Gastroesophageal sphincter (tissue), 4 donors: ENCODE data around the gene PPIB. TPM values are rescaled to one million over a fixed set of nuclear protein-coding genes. Genes with fewer than 3 reads are reported as not detected.

Experiments
- ATAC-seq: fragments of 150-250 bp; one replicate; pipeline ENCODE4 v1.9.1; 2016; ENCODE audit warnings: mild to moderate bottlenecking, moderate library complexity
- H3K27ac ChIP-seq, 4 donors: fragments of 200-600 bp; sonication (generic) in 3 of 4; 1 replicate in 3 of 4; 2 replicates in 1 of 4; pipeline ENCODE4 v1.5.1; 2016 to 2019
- H3K27me3 ChIP-seq: fragments of 200-600 bp; sonication (generic); one replicate; pipeline ENCODE4 v1.5.1; 2019
- H3K36me3 ChIP-seq, 2 donors: fragments of 200-600 bp; sonication (generic); one replicate each; pipeline ENCODE4 v1.5.1; 2019; ENCODE audit warnings: control low read depth in 1 of 2
- H3K4me1 ChIP-seq, 3 donors: fragments of 200-600 bp; sonication (generic); 1 replicate in 2 of 3; 2 replicates in 1 of 3; pipeline ENCODE4 v1.5.1; 2016 to 2019; ENCODE audit warnings: control low read depth in 2 of 3
- H3K4me3 ChIP-seq, 2 donors: fragments of 200-600 bp; sonication (generic); one replicate each; pipeline ENCODE4 v1.5.1; 2019; ENCODE audit warnings: mild to moderate bottlenecking in 1 of 2, moderate library complexity in 1 of 2
- H3K9me3 ChIP-seq, 3 donors: fragments of 200-600 bp; sonication (generic); one replicate each; pipeline ENCODE4 v1.5.1; 2017 to 2019; ENCODE audit warnings: control low read depth in 2 of 3
- EP300 ChIP-seq: sonication (generic); formaldehyde crosslinking; IDR thresholded peaks from one replicate; pipeline ENCODE4 v1.6.1; 2017; ENCODE audit warnings: antibody characterized with exemption, mild to moderate bottlenecking
- POLR2A ChIP-seq, 2 donors: fragments of 450-650 bp; IDR thresholded peaks; one replicate each; pipeline ENCODE4 v1.6.1; 2017; ENCODE audit warnings: antibody characterized with exemption in 2 of 2, mild to moderate bottlenecking in 2 of 2, moderate library complexity in 1 of 2
- POLR2AphosphoS5 ChIP-seq: sonication (generic); formaldehyde crosslinking; IDR thresholded peaks from one replicate; pipeline ENCODE4 v1.6.1; 2017; ENCODE audit warnings: antibody characterized with exemption
- WGBS, 2 donors: methylation state at CpG; one replicate each; pipeline ENCODE4 v1.1.5; 2018; ENCODE audit warnings: low coverage in 1 of 2; 5-methylcytosine and 5-hydroxymethylcytosine counted together
- total RNA-seq, 4 donors: library from RNA; depleted of rRNA; stranded (reverse); fragments of >200 nt; gene quantifications; one replicate each; pipeline ENCODE4 v1.1.0, GENCODE V29; 2016
- TF ChIP-seq, protein P1 (sequence below), 4 experiments: fragments of 200-600 bp in 2 of 4; fragments of 450-650 bp in 2 of 4; sonication (generic) in 1 of 4; IDR thresholded peaks; one replicate each; pipeline ENCODE4 v1.5.1; 2017 to 2019; ENCODE audit warnings: antibody characterized with exemption in 4 of 4, mild to moderate bottlenecking in 2 of 4, moderate library complexity in 2 of 4

PPIB gene
- total RNA-seq, 4 donors from 2014 or later = 151 to 257 (median 235) TPM

GRCh38 chr15:64149424-64149823, 13.4 kb downstream of the PPIB start:
- peaks cover 0 to 29% of the 10 kb centered on the region in 2 donors for H3K36me3 ChIP-seq
- ATAC-seq = no peak
- H3K27me3 ChIP-seq = peaks cover 30% of the 10 kb centered on the region
- TF ChIP-seq POLR2AphosphoS5 (no peak), EP300 (no peak), POLR2A (IDR thresholded peaks at IDR 0.05) (no peak)
- TF ChIP-seq, protein P1, sequence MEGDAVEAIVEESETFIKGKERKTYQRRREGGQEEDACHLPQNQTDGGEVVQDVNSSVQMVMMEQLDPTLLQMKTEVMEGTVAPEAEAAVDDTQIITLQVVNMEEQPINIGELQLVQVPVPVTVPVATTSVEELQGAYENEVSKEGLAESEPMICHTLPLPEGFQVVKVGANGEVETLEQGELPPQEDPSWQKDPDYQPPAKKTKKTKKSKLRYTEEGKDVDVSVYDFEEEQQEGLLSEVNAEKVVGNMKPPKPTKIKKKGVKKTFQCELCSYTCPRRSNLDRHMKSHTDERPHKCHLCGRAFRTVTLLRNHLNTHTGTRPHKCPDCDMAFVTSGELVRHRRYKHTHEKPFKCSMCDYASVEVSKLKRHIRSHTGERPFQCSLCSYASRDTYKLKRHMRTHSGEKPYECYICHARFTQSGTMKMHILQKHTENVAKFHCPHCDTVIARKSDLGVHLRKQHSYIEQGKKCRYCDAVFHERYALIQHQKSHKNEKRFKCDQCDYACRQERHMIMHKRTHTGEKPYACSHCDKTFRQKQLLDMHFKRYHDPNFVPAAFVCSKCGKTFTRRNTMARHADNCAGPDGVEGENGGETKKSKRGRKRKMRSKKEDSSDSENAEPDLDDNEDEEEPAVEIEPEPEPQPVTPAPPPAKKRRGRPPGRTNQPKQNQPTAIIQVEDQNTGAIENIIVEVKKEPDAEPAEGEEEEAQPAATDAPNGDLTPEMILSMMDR (IDR thresholded peaks at IDR 0.05) = no peak
- peaks cover 0 to 34% (median 22%) of the 10 kb centered on the region in 3 donors for H3K4me1 ChIP-seq
- H3K4me3 ChIP-seq = no peak overlapping the region
- no peaks in the 10 kb centered on the region for H3K9me3 ChIP-seq
- H3K27ac ChIP-seq = no peak overlapping the region

- Histone ChIP-seq H3K27me3 (peaks cover 30% of the 10 kb centered on the region), H3K27ac (no peak overlapping the region), H3K9me3 (no peaks in the 10 kb centered on the region), H3K4me1 (peaks cover 0 to 27% (median 22%) of the 10 kb centered on the region in 3 donors), H3K36me3 (peaks cover 0 to 30% of the 10 kb centered on the region in 2 donors), H3K4me3 (no peak overlapping the region)
- 55 to 67% methylated on average over 2 to 3 of the region's 3 CpGs for WGBS, 2 donors
- no peak for ATAC-seq
- TF ChIP-seq POLR2A (IDR thresholded peaks at IDR 0.05) (no peak), POLR2AphosphoS5 (no peak), EP300 (no peak)
- TF ChIP-seq, protein P1 (IDR thresholded peaks at IDR 0.05) = no peak
Measured at GRCh38 chr15:64148581-64148980, 14.2 kb downstream of the PPIB start.

DNA sequence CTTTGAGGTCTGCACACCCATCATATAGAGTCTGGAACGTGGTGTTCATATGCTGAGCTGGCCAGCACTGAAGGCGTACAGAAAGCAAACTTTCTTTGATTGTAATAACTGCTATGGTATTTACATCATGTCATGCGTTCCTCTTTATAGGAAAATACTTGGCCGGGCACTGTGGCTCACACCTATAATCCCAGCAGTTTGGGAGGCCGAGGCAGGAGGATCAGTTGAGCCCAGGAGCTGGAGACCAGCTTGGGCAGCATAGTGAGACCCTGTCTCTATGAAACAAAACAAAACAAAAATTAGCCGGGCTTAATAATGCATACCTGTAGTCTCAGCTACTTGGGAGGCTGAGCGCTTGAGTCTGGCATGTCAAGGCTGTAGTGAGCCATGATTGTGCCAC, 14.7 kb downstream of the PPIB start:
- TF ChIP-seq POLR2A (IDR thresholded peaks at IDR 0.05) = no peak
- TF ChIP-seq POLR2AphosphoS5 = no peak
- TF ChIP-seq, protein P1 (IDR thresholded peaks at IDR 0.05) = no peak
- no peak for TF ChIP-seq EP300
- ATAC-seq = no peak
- Histone ChIP-seq H3K27me3 (peaks cover 27% of the 10 kb centered on the region), H3K4me1 (peaks cover 0 to 23% (median 19%) of the 10 kb centered on the region in 3 donors), H3K27ac (no peak overlapping the region), H3K4me3 (no peak overlapping the region), H3K36me3 (peaks cover 0 to 34% of the 10 kb centered on the region in 2 donors), H3K9me3 (no peaks in the 10 kb centered on the region)
- 72 to 88% methylated on average over 6 of the region's 7 CpGs for WGBS, 2 donors

DNA sequence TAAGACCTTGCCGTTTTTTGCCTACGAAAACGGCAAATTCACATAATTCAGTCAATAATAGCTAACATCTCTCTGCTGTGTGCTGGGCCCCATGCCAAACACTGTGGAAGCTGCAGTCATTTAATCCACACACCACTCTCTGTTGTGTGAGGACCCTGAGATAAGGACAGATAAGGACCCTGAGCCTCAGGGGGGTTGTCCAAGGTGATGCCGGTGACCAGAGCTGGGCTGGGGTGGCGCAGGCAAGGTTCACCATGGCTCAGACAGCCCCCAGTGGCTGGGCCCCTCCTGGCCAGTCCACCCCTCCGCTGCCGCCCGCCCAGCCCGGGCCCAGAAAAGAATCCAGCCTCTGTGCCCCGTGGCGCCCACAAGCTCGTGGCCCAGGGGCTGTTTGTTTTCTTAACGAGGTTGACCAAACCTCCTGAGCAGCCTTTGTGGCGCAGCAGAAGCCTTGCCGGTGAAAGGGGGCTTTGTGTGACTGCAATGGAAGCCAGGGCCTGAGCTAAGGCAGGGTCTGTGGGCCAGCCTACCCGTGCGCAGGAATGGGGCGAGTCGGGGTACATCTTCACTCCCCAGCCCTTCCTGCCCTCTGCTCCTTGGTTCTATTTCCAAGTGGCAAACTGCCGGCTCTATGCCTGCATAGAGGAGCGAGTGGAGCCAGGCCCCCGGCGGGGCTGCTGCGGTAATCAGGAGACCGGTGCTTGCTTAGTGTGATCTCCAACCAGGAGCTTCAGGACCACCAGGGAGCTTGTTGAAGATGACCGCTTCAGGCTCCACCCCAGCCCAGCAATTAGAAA, 15.7 kb downstream of the PPIB start:
- Histone ChIP-seq H3K9me3 (no peaks in the 10 kb centered on the region), H3K4me3 (no peak overlapping the region), H3K27ac (no peak overlapping the region), H3K27me3 (peaks cover 17% of the 10 kb centered on the region), H3K36me3 (peaks cover 0 to 45% of the 10 kb centered on the region in 2 donors), H3K4me1 (peaks cover 0 to 12% (median 10%) of the 10 kb centered on the region in 3 donors)
- TF ChIP-seq, protein P1 (IDR thresholded peaks at IDR 0.05) = no peak
- TF ChIP-seq POLR2AphosphoS5 (no peak), POLR2A (IDR thresholded peaks at IDR 0.05) (no peak), EP300 (no peak)
- 37% methylated on average over 3 of the region's 26 CpGs; no CpG with 5 or more reads in 1 of the 2 donors for WGBS, 2 donors
- ATAC-seq = no peak

- H3K9me3 ChIP-seq = no peaks in the 10 kb centered on the region
- no peak overlapping the region for H3K4me3 ChIP-seq
- H3K36me3 ChIP-seq = peaks cover 0 to 51% of the 10 kb centered on the region in 2 donors
- WGBS, 2 donors = 78 to 86% methylated on average over 3 of the region's 3 CpGs
- H3K4me1 ChIP-seq = peaks cover 0 to 6% (median 4%) of the 10 kb centered on the region in 3 donors
- TF ChIP-seq EP300 = no peak
- no peak for TF ChIP-seq POLR2AphosphoS5
- TF ChIP-seq, protein P1 (IDR thresholded peaks at IDR 0.05) = no peak
- TF ChIP-seq POLR2A (IDR thresholded peaks at IDR 0.05) = no peak
- peaks cover 11% of the 10 kb centered on the region for H3K27me3 ChIP-seq
- H3K27ac ChIP-seq = no peak overlapping the region
- ATAC-seq = no peak
Measured at GRCh38 chr15:64146520-64146884, 16.3 kb downstream of the PPIB start.
